Measurements from ENCODE around the gene HES5.

Gene HES5

GRCh38 chr1:2479186-2479585 is 50.9 kb downstream of the HES5 start:
- no peaks in the 10 kb centered on the region for H4K20me1 ChIP-seq (ENCODE audit: insufficient read depth)
- H2AFZ ChIP-seq (ENCODE audit: low read depth) = no peak overlapping the region
- no peak overlapping the region for H3K4me2 ChIP-seq
- H3K4me3 ChIP-seq (IDR thresholded peaks at IDR 0.05; ENCODE audit: insufficient read depth, low read depth, low read length) = no peak overlapping the region
- peaks cover 20% of the 10 kb centered on the region for H3K4me1 ChIP-seq (ENCODE audit: low read depth, poor library complexity, severe bottlenecking)
- no peak for TF ChIP-seq CTCF (conservative IDR thresholded peaks at IDR 0.05; ENCODE audit: low read depth, low read length)
- H3K9ac ChIP-seq = no peak overlapping the region
- no peaks in the 10 kb centered on the region for H3K36me3 ChIP-seq (ENCODE audit: insufficient read depth)
- no peak overlapping the region for H3K27ac ChIP-seq
- no peaks in the 10 kb centered on the region for H3K79me2 ChIP-seq (ENCODE audit: insufficient read depth, low read depth)
- H3K27me3 ChIP-seq (ENCODE audit: insufficient read depth, low read depth) = peaks cover 65% of the 10 kb centered on the region

All from KMS-11 (cell line).